ENCODE measurements around the gene VPS13C.

VPS13C gene

DNA sequence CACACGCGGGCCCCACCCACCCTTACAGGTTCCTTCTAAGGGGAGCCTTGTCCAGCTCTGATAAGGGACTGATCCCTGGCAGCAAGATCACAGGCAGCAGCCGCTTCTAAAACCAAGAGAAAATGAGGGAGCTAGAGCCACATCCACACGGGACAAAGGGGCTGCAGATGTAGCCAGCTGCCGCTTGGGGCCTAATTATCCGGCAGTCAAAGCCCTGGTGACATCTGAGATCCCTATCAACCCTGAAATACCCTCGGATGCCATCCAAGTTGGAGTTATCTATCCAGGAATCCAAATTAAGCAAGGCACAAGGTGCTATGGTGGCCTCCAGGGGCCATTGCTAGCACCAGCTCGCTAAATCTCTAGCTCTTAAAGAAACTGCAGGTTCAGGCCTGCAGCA lies 248.3 kb downstream of the VPS13C start:
- no peak for DNase-seq

DNA sequence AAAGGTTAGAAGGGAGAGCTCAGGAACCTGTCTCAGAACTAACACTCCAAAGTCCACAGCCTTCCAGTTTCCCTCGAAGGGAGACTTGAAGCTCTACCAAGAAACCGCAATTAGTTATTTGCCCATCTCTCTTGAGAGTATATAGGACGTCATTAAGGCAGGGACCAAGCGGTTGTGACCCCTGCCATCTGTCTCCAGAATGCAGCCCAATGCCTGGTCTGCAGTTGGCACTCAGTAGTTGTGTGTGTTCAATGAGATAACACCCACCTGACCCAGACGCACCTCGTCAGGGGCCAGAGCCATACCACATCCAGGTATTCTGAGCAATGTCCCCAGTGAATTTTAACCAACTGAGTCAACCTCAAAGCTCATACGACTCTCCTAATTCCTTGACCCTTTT lies 251.0 kb downstream of the VPS13C start:
- DNase-seq = no peak

DNA sequence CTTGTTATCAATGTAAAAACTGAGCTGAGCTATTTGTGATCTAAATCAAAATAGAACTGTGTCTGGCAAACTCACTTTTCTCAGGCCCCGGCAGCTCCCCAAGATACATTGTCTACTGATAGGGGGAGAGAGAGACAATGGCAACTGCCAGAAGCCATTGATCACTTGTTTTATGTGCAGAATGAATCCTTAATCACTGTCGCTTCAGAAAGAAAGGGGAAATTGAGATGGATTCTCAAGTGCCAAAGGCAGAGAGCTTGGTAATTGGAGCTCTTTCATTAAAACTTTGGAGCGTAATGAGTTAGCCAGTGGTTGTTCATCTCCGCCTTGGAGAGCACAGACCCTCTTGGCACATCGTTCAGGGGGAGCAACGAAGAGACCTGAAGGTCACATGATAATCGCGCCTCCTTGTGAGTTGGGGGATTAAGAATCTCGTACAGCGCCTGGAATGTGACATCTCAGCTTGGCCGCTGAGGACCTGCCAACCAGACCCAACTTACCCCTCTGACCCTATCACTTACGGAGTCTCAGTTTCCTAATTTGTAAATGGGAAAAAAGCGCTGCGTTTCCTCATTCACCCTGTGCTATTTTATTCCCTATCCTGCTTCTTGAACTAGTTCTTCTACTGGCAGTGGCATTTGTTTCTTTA lies 252.8 kb downstream of the VPS13C start:
- no peak for DNase-seq
